ENCODE data around the gene HERC3.

HERC3 gene

DNA sequence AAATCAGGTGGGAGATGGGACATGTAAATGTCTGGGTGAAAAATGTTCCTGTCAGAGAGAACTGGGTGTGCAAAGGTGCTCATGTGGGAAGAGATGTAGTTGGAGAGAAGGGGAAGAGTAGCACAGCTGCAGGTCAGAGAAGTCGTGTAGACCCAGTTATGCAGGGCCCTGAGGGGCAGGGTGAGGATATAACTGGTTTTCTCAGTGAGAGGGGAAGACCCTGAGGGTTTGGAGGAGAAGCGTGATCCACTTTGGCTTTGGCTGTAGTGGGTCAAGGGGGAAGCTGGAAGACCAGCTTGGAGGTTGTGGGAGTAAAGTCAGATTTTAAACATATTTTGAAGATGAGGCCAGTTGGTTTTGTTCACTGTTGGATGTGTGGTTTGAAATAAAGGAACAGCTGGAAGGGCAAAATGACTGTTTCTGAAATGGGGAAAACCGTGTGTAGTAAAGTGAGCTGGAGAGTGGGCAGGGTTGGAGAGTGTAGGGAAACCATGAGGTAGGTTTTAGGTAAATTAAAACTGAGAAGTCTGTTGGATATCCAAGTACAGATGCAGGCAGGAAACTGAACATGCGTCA is 61.2 kb downstream of the HERC3 start:
- no peak for DNase-seq (ENCODE audit: low read depth)
- TF ChIP-seq, protein P1, sequence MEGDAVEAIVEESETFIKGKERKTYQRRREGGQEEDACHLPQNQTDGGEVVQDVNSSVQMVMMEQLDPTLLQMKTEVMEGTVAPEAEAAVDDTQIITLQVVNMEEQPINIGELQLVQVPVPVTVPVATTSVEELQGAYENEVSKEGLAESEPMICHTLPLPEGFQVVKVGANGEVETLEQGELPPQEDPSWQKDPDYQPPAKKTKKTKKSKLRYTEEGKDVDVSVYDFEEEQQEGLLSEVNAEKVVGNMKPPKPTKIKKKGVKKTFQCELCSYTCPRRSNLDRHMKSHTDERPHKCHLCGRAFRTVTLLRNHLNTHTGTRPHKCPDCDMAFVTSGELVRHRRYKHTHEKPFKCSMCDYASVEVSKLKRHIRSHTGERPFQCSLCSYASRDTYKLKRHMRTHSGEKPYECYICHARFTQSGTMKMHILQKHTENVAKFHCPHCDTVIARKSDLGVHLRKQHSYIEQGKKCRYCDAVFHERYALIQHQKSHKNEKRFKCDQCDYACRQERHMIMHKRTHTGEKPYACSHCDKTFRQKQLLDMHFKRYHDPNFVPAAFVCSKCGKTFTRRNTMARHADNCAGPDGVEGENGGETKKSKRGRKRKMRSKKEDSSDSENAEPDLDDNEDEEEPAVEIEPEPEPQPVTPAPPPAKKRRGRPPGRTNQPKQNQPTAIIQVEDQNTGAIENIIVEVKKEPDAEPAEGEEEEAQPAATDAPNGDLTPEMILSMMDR (IDR thresholded peaks at IDR 0.05; ENCODE audit: low read depth, low read length, missing control alignments), result no peak
- in situ Hi-C loops (cut with HindIII; ENCODE audit: low sequenced_read_pairs), result no loop called here
- H3K4me3 ChIP-seq (ENCODE audit: low read depth, low read length), result no peak overlapping the region

DNA sequence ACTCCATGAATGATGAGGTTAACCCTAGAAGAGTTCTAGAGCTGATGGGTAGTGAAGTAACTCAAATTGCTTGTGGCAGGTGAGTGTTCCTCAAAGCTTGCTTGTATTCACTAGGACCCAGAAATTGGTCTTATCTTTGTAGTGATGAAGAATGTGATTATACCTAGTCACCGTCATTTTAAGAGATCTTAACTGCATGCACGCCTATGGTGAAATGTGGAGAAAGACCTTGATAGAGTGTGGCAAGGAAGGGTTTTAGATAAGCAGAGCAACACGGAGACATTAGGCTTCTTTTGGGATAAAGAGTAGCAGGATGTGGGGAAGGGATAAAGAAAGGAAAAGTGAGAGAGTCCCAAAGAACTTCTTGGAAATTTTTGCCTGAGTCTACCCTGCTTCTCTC is 62.9 kb downstream of the HERC3 start:
- no peak for DNase-seq (ENCODE audit: low read depth)
- TF ChIP-seq, protein P1 (IDR thresholded peaks at IDR 0.05; ENCODE audit: low read depth, low read length, missing control alignments), result no peak
- no peak overlapping the region for H3K4me3 ChIP-seq (ENCODE audit: low read depth, low read length)
- in situ Hi-C loops (cut with HindIII; ENCODE audit: low sequenced_read_pairs), result no loop called here

DNA sequence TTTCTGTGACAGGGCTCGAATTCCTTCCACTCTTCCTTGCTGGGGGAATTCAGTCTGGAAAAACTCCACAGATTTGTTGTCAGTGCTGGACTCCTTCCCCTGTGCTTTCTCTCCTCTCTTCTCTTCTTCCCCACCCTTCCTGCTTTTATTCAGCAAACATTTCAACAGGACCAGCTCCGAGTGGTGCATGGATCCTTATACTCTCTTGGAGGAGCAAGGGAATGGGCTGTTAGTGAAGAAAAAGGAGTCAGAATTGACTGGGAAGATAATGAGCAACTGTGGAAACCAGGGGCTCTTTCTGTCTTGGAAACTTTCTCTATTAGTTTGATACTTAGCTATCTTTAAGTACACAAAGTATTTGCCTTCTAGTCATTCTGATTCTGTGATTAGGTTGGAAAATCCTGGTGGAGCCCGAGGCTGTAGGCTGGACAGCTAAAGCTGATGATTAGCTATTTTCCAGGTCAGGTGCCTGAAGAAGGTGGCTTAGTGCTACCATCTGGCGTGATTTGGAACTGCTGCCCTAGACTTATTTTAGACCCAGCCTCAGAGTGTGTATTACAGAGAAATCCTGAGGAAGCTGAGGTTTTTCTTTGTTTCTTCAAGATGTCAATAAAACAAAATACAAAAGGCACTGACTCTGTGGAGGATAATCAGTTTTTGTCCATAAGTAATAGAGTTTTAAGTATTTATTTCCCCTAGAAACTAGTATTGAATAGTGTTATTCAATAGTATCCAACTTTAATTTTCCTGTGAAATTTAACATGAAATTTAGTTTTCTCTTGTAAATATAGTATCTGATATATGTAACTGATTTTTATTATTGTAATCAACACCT is 67.0 kb downstream of the HERC3 start:
- DNase-seq (ENCODE audit: low read depth), result peak; percentile 65
- in situ Hi-C loops (cut with HindIII; ENCODE audit: low sequenced_read_pairs), result no loop called here
- H3K4me3 ChIP-seq (ENCODE audit: low read depth, low read length), result no peak overlapping the region
- TF ChIP-seq, protein P1 (IDR thresholded peaks at IDR 0.05; ENCODE audit: low read depth, low read length, missing control alignments), result peak; percentile 90

DNA sequence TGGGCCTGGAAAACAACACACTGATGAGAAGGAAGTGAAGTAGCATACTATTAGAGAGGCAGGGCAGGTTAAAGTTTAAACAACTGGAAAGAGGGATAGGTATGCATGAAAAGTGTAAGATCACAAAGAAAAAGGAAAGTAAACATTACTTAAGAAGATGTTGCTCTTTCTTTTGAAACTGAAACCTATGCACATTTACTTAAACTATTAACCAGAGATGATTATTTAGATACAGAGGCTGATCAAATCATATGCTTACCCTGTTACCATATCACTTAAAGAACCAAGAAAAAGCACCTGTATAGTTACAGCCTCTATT is 67.6 kb downstream of the HERC3 start:
- TF ChIP-seq, protein P1 (IDR thresholded peaks at IDR 0.05; ENCODE audit: low read depth, low read length, missing control alignments), result no peak
- in situ Hi-C loops (cut with HindIII; ENCODE audit: low sequenced_read_pairs), result no loop called here
- H3K4me3 ChIP-seq (ENCODE audit: low read depth, low read length), result no peak overlapping the region
- no peak for DNase-seq (ENCODE audit: low read depth)

DNA sequence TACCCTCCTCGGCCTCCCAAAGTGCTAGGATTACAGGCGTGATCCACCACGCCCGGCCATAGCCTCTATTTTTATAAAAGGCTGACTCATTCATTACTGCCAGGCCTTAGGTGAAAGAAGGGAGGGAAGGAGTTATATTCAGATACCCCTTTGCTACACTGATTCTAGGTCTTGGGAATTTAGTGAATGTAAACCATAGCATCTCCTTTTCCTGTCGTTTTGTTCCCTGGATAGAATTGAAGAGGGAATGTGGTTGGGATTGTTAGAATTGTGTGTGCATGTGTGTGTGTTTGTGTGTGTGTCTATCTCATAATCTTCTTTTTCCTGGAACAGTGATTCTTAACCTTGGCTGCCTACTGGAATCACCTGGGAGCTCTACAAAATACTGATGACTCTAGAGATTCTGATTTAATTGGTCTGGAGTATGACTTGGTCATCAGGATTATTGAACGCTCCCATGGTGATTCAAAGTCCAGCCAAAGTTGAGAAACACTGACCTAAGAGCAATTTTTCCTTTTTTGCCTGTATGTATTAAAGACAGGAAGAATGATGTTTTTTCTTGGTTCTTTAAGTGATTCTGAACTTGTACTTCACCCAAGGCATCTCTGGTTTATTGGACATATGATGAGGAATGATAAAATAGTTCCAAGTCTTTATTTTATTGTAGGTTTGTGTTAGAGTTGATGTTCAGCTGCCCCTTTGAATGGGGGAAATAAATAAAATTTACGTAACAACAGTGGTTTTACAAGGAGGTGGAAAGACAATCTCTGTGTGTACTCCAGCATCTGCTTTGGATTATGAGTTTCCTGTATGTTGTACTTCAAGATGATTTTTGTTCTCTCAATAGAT is 68.4 kb downstream of the HERC3 start:
- TF ChIP-seq, protein P1 (IDR thresholded peaks at IDR 0.05; ENCODE audit: low read depth, low read length, missing control alignments), result no peak
- H3K4me3 ChIP-seq (ENCODE audit: low read depth, low read length), result no peak overlapping the region
- no peak for DNase-seq (ENCODE audit: low read depth)
- in situ Hi-C loops (cut with HindIII; ENCODE audit: low sequenced_read_pairs), result no loop called here

DNA sequence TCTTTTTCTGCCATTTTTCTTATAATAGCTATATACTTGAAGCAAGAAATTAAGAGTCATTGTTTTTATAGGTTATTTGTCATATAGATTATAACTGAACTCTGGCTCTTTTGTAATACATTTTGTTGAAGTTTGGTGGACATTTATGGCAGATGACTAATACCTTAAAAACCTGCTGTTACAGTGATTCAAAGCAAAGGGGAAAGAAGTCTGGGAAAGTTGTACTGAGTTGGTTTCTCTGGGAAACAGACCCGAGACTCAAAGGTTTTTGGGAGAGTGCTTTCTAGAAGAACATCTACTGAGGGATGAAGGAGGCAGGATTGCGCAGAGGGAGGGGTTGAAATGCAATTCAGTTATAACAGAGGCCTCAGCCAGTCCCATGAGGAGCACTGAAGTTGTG is 69.5 kb downstream of the HERC3 start:
- in situ Hi-C loops (cut with HindIII; ENCODE audit: low sequenced_read_pairs), result no loop called here
- TF ChIP-seq, protein P1 (IDR thresholded peaks at IDR 0.05; ENCODE audit: low read depth, low read length, missing control alignments), result no peak
- peak; percentile 37 for DNase-seq (ENCODE audit: low read depth)
- no peak overlapping the region for H3K4me3 ChIP-seq (ENCODE audit: low read depth, low read length)

Data from astrocyte of the cerebellum (primary cell).